WTC11 (cell line): ENCODE data around the gene ZNF107. TPM values are rescaled to one million over a fixed set of nuclear protein-coding genes. Genes with fewer than 3 reads are reported as not detected.

ENCODE experiments used
- ATAC-seq: fragments of 200-7000 bp; cut with Tn5 transposase; 2 replicates; pipeline ENCODE4 v1.10.0; 2021; ENCODE audit warnings: mild to moderate bottlenecking, moderate library complexity
- CTCF ChIA-PET: fragments of 300-600 bp; sonication (Branson Sonifier 250); formaldehyde crosslinking; loops from one replicate; lab custom pipeline; 2021; ENCODE audit warnings: antibody characterized with exemption; lab: Charles Lee
- POLR2A ChIA-PET: fragments of 350-600 bp; sonication (Branson Sonifier 250); formaldehyde crosslinking; loops from one replicate; lab custom pipeline; 2021; ENCODE audit warnings: antibody characterized with exemption; lab: Charles Lee
- DNase-seq: peaks from one replicate; pipeline ENCODE4 v3.0.0; 2021; ENCODE audit warnings: low spot score
- H3K27ac Mint-ChIP-seq: 2 replicates; pipeline ENCODE4 v1.8.0; 2021; ENCODE audit warnings: mixed read lengths
- H3K27me3 Mint-ChIP-seq: 2 replicates; pipeline ENCODE4 v1.8.0; 2021; ENCODE audit warnings: low read depth, mild to moderate bottlenecking, moderate library complexity, mixed read lengths
- H3K36me3 Mint-ChIP-seq: 2 replicates; pipeline ENCODE4 v1.8.0; 2021; ENCODE audit warnings: mixed read lengths
- H3K4me1 Mint-ChIP-seq: 2 replicates; pipeline ENCODE4 v1.8.0; 2022; ENCODE audit warnings: mixed read lengths
- H3K4me3 Mint-ChIP-seq: 2 replicates; pipeline ENCODE4 v1.8.0; 2021; ENCODE audit warnings: mild to moderate bottlenecking, moderate library complexity, mixed read lengths
- H3K9me3 Mint-ChIP-seq: 2 replicates; pipeline ENCODE4 v1.8.0; 2021; ENCODE audit warnings: mixed read lengths
- AR ChIP-seq: fragments of 250-450 bp; sonication (Bioruptor Pico); IDR thresholded peaks from 2 replicates; pipeline ENCODE4 v1.9.0; 2021; ENCODE audit warnings: mild to moderate bottlenecking
- CDX4 ChIP-seq: fragments of 250-450 bp; sonication (Bioruptor Pico); IDR thresholded peaks from 2 replicates; pipeline ENCODE4 v1.9.0; 2021; ENCODE audit warnings: moderate library complexity, mild to moderate bottlenecking, inconsistent platforms, borderline replicate concordance
- E2F1 ChIP-seq: sonication (generic); formaldehyde crosslinking; IDR thresholded peaks from 2 replicates; pipeline ENCODE4 v1.8.0; 2022; ENCODE audit warnings: mild to moderate bottlenecking, missing genetic modification reagents
- E2F4 ChIP-seq: sonication (generic); formaldehyde crosslinking; IDR thresholded peaks from 2 replicates; pipeline ENCODE4 v1.8.1; 2022; ENCODE audit warnings: low read depth, mild to moderate bottlenecking, moderate library complexity, missing genetic modification reagents, borderline replicate concordance
- E2F5 ChIP-seq: sonication (generic); formaldehyde crosslinking; IDR thresholded peaks from 2 replicates; pipeline ENCODE4 v1.8.1; 2022; ENCODE audit warnings: mild to moderate bottlenecking, moderate library complexity, missing genetic modification reagents
- ERG ChIP-seq: fragments of 250-450 bp; sonication (Bioruptor Pico); IDR thresholded peaks from 2 replicates; pipeline ENCODE4 v1.8.0; 2021; ENCODE audit warnings: mild to moderate bottlenecking
- ESRRA ChIP-seq: sonication (generic); formaldehyde crosslinking; IDR thresholded peaks from 2 replicates; pipeline ENCODE4 v1.8.1; 2022; ENCODE audit warnings: mild to moderate bottlenecking, missing genetic modification reagents, borderline replicate concordance
- GABPB1 ChIP-seq: sonication (generic); formaldehyde crosslinking; IDR thresholded peaks from 2 replicates; pipeline ENCODE4 v1.8.1; 2023; ENCODE audit warnings: mild to moderate bottlenecking, missing genetic modification reagents
- GRHL2 ChIP-seq: fragments of 250-450 bp; sonication (Bioruptor Pico); IDR thresholded peaks from 2 replicates; pipeline ENCODE4 v1.8.0; 2022; ENCODE audit warnings: mild to moderate bottlenecking, moderate library complexity; ENCODE audit not compliant: insufficient replicate concordance, severe bottlenecking
- HMGXB4 ChIP-seq: sonication (generic); formaldehyde crosslinking; IDR thresholded peaks from 2 replicates; pipeline ENCODE4 v1.8.1; 2023; ENCODE audit warnings: mild to moderate bottlenecking, moderate library complexity, missing genetic modification reagents
- JUN ChIP-seq: sonication (generic); formaldehyde crosslinking; IDR thresholded peaks from 2 replicates; pipeline ENCODE4 v1.8.0; 2023; ENCODE audit warnings: mild to moderate bottlenecking, missing genetic modification reagents
- MYBL2 ChIP-seq: sonication (generic); formaldehyde crosslinking; IDR thresholded peaks from 2 replicates; pipeline ENCODE4 v1.8.1; 2023; ENCODE audit warnings: mild to moderate bottlenecking, moderate library complexity, missing genetic modification reagents
- NR2C2 ChIP-seq: sonication (generic); formaldehyde crosslinking; IDR thresholded peaks from 2 replicates; pipeline ENCODE4 v1.8.0; 2022; ENCODE audit warnings: mild to moderate bottlenecking, missing genetic modification reagents
- OVOL2 ChIP-seq: fragments of 250-450 bp; sonication (Bioruptor Pico); IDR thresholded peaks from 2 replicates; pipeline ENCODE4 v1.9.0; 2021; ENCODE audit warnings: mild to moderate bottlenecking, borderline replicate concordance
- PRRX2 ChIP-seq: fragments of 250-450 bp; sonication (Bioruptor Pico); IDR thresholded peaks from 2 replicates; pipeline ENCODE4 v1.8.0; 2021; ENCODE audit warnings: mild to moderate bottlenecking
- SOX15 ChIP-seq: fragments of 250-450 bp; sonication (Bioruptor Pico); IDR thresholded peaks from 2 replicates; pipeline ENCODE4 v1.9.0; 2021; ENCODE audit warnings: mild to moderate bottlenecking
- TCF7 ChIP-seq: sonication (generic); formaldehyde crosslinking; IDR thresholded peaks from 2 replicates; pipeline ENCODE4 v1.8.0; 2022; ENCODE audit warnings: mild to moderate bottlenecking, low read depth, missing genetic modification reagents, moderate library complexity
- ZMAT4 ChIP-seq: fragments of 250-450 bp; sonication (Bioruptor Pico); IDR thresholded peaks from 2 replicates; pipeline ENCODE4 v1.9.0; 2021; ENCODE audit warnings: mild to moderate bottlenecking
- ZNF416 ChIP-seq: fragments of 250-450 bp; sonication (Bioruptor Pico); IDR thresholded peaks from 2 replicates; pipeline ENCODE4 v1.9.0; 2021; ENCODE audit warnings: mild to moderate bottlenecking, inconsistent platforms
- ZNF425 ChIP-seq: fragments of 250-450 bp; sonication (Bioruptor Pico); conservative IDR thresholded peaks from 2 replicates; pipeline ENCODE4 v1.9.0; 2021; ENCODE audit warnings: mild to moderate bottlenecking
- total RNA-seq: library from RNA; stranded (reverse); gene quantifications from 3 replicates; pipeline ENCODE4 v1.2.3, GENCODE V29; 2021

Gene ZNF107
- total RNA-seq, 1 experiment from 2014 or later, result 14.7 TPM

GRCh38 chr7:64626083-64626469 lies 39.9 kb upstream of the ZNF107 start:
- Mint-ChIP-seq H3K4me3 (no peak overlapping the region), H3K9me3 (peaks cover 32% of the 10 kb centered on the region), H3K27me3 (peaks cover 20% of the 10 kb centered on the region), H3K36me3 (peaks cover 54% of the 10 kb centered on the region), H3K27ac (no peak overlapping the region), H3K4me1 (no peaks in the 10 kb centered on the region)
- TF ChIP-seq JUN (CRISPR knock-in tag), result no peak
- no peak for TF ChIP-seq ZMAT4
- TF ChIP-seq E2F4, result no peak
- TF ChIP-seq E2F5, result no peak
- TF ChIP-seq AR (CRISPR knock-in tag), result no peak
- TF ChIP-seq GRHL2, result no peak
- no peak for TF ChIP-seq CDX4 (CRISPR knock-in tag)
- no peak for TF ChIP-seq GABPB1 (CRISPR knock-in tag)
- no peak for TF ChIP-seq ZNF416 (CRISPR knock-in tag)
- no peak for TF ChIP-seq ZNF425 (CRISPR knock-in tag)
- TF ChIP-seq MYBL2, result no peak
- TF ChIP-seq PRRX2 (CRISPR knock-in tag), result no peak
- TF ChIP-seq OVOL2 (CRISPR knock-in tag), result no peak
- no peak for TF ChIP-seq ESRRA (CRISPR knock-in tag)
- no peak for TF ChIP-seq ERG
- no peak for TF ChIP-seq TCF7
- TF ChIP-seq NR2C2, result no peak
- no peak for TF ChIP-seq HMGXB4
- TF ChIP-seq SOX15 (CRISPR knock-in tag), result no peak
- TF ChIP-seq E2F1 (CRISPR knock-in tag), result no peak
- DNase-seq (no peak), ATAC-seq (no peak)
- POLR2A ChIA-PET, result no interaction called here
- CTCF ChIA-PET, result no interaction called here
